COLO668 (cell line): Measurements from ENCODE around the gene KIF26B.
A peak's percentile ranks its signal among the peaks of the same experiment; 100 is the strongest.
"Not testable (repeated sequence)": the region's sequence is repeated elsewhere in the genome, so short reads cannot be mapped to it uniquely, and the experiment has no call there.

Experiments
- DNase-seq: peaks from one replicate; lab custom pipeline; 2025; ENCODE audit not compliant: unreplicated experiment; lab: John Stamatoyannopoulos, UW

Gene KIF26B

GRCh38 chr1:245345191-245345884 is 190.6 kb downstream of the KIF26B start:
- no peak for DNase-seq

GRCh38 chr1:245348626-245349025 is 193.8 kb downstream of the KIF26B start:
- DNase-seq, result no peak

DNA sequence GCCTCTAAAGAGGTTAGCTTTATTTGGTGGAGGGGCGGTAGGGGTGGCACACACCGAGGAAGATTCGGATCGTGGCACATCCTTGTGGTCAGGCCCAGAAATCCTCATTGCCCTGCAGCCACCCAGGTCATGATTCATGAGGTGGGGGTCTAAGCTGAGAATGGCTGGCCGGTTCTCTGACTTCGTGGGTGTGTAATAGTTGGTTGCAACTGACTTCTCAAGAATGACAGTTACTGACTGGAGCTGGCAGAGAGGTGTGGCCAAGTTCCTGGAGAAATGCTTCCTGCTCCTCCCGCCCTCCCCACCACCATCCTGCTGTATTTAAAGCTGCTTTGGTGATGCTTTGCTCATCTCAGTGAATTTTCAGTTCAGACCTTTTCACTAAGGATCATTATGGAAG is 198.6 kb downstream of the KIF26B start:
- no peak for DNase-seq

GRCh38 chr1:245353915-245354775 is 199.4 kb downstream of the KIF26B start:
- no peak for DNase-seq

DNA sequence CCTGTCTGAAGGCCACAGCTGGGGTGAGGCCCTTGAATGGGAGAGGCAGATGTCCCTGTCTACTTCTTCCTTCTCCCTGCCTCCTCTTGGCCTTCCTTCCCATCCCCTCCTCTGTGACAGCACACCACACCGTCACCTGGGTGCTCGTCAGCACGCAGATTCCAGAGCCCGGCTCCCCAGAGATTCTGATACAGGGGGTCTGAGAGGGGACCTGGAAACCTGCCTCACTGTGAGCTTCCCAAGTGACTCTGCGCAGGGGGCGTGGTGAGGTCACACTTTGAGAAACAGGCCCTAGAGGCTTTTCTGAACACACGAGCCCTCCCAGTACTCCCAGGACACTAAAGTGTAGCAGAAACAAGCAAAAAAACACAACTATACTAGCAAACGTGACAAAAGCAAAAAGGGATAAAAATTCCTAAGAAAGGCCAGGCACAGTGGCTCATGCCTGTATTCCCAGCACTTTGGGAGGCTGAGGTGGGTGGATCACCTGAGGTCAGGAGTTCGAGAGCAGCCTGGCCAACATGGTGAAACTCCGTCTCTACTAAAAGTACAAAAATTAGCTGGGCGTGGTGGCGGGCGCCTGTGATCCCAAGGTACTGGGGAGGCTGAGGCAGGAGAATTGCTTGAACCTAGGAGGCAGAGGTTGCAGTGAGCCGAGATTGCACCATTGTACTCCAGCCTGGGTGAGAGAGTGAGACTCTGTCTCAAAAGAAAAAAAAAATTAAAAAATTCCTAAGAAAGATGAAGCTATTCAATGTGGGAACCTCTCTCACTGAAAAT is 201.3 kb downstream of the KIF26B start:
- not testable (repeated sequence) for DNase-seq

- DNase-seq, result no peak
Measured at GRCh38 chr1:245356891-245357585, 202.3 kb downstream of the KIF26B start.

DNA sequence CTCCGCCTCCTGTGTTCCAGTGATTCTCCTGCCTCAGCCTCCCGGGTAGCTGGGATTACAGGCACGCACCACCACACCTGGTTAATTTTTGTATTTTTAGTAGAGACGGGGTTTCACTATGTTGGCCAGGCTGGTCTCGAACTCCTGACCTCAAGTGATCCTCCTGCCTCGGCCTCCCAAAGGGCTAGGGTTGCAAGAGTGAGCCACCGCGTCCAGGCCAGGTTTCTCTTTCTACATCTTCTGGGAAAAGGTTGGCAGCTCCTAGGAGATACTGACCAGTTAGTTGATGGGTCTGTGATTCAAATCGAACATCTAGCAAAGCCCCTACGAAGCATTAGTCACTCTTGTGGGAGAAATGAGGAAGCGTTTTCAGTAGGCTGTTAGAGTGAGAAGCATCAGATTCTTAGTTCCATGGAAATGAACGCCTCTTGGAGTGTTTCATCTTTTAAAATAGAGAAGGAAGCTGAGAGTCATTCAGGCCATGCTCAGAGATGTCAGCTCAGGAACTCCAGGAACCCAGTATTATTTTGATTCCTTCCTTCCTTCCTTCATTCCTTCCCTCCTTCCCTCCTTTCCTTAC is 204.4 kb downstream of the KIF26B start:
- DNase-seq, result not testable (repeated sequence)

- DNase-seq, result no peak
Measured at GRCh38 chr1:245361065-245361464, 206.3 kb downstream of the KIF26B start.

GRCh38 chr1:245361951-245362350 is 207.2 kb downstream of the KIF26B start:
- no peak for DNase-seq

- no peak for DNase-seq
Measured at GRCh38 chr1:245363461-245364200, 208.8 kb downstream of the KIF26B start.

- no peak for DNase-seq
Measured at GRCh38 chr1:245365095-245366020, 210.6 kb downstream of the KIF26B start.

GRCh38 chr1:245366886-245367285 is 212.1 kb downstream of the KIF26B start:
- DNase-seq, result no peak

DNA sequence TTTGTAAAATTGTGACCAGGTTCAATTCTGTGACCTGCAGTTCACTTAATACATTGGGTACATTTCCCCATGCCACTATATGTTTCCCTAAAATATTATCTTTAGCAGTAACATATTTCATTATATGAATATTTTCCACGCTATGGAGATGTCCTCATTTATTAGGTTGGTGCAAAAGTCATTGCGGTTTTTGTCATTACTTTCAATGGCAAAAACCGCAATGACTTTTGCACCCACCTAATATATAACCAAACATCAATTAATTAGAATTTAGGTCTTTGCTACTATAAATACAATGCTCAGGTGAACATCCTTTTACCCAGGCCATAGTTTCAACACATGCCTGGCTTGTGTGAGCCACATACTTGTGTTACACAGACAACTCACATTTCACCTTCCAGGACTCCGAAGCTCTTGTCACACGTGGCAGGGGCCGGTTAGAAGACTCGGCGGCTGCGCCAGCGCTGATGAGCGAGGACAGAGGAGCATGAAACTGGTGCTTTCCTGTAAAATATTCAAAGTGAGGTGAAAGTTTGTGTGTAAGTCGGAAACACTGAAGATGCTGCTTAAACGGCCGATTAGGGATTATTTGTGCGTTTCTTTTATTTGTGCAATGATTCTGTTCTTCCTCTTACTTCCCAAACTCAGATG is 215.5 kb downstream of the KIF26B start:
- DNase-seq, result no peak

- peak; percentile 87 for DNase-seq
Measured at GRCh38 chr1:245370905-245371581, 216.3 kb downstream of the KIF26B start.

GRCh38 chr1:245373131-245373530 is 218.3 kb downstream of the KIF26B start:
- no peak for DNase-seq

- DNase-seq, result no peak
Measured at GRCh38 chr1:245375789-245376460, 221.1 kb downstream of the KIF26B start.

DNA sequence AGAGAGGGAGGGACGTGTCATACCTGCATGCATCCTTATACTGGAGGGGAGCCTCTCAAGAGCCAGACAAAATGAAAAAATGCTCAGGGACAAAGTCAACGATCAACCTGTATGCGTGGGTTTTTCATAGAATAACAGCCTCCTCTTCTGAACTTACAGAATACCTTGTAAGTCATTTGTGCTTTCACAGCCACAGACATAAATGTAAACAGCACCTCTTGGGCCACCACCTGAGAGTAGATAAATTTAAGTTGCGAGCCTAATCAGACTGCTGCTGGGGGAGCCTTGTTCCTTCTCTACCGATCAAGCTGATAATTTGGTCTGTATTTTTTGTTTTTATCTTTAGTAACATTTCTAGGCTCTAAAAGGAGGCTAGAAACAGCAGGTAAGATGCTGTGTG is 223.1 kb downstream of the KIF26B start:
- no peak for DNase-seq
